Esophagus muscularis mucosa (tissue), 4 donors: ENCODE measurements around the gene CCDC82. TPM values are rescaled to one million over a fixed set of nuclear protein-coding genes. Genes with fewer than 3 reads are reported as not detected.
"Not testable (repeated sequence)": the region's sequence is repeated elsewhere in the genome, so short reads cannot be mapped to it uniquely, and the experiment has no call there.

Experiments used
- DNase-seq: peaks from one replicate; pipeline ENCODE4 v3.0.0-alpha.2; 2017; ENCODE audit errors: extremely low spot score
- H3K27ac ChIP-seq, 4 donors: fragments of 200-600 bp; sonication (generic); replicated peaks in 1 of 4; 1 replicate in 3 of 4; 2 replicates in 1 of 4; pipeline ENCODE4 v1.5.1; 2016 to 2019; ENCODE audit warnings: mild to moderate bottlenecking in 1 of 4
- H3K27me3 ChIP-seq, 4 donors: fragments of 200-600 bp; sonication (generic); one replicate each; pipeline versions ENCODE4 v1.5.1 to v1.6.0; 2016 to 2019
- H3K36me3 ChIP-seq, 4 donors: fragments of 200-600 bp; sonication (generic); one replicate each; pipeline ENCODE4 v1.5.1; 2016 to 2019
- H3K4me1 ChIP-seq, 4 donors: fragments of 200-600 bp; sonication (generic); one replicate each; pipeline ENCODE4 v1.5.1; 2016 to 2019
- H3K4me3 ChIP-seq, 4 donors: fragments of 200-600 bp; sonication (generic); 1 replicate in 2 of 4; 2 replicates in 2 of 4; pipeline ENCODE4 v1.5.1; 2016 to 2019; ENCODE audit warnings: mild to moderate bottlenecking in 4 of 4, moderate library complexity in 1 of 4
- H3K9me3 ChIP-seq, 4 donors: fragments of 200-600 bp; sonication (generic); 1 replicate in 3 of 4; 2 replicates in 1 of 4; pipeline ENCODE4 v1.5.1; 2016 to 2019
- CTCF ChIP-seq, 3 experiments: fragments of 200-600 bp in 2 of 3; fragments of 450-650 bp in 1 of 3; sonication (generic) in 2 of 3; IDR thresholded peaks; one replicate each; pipeline ENCODE4 v1.5.1; 2017 to 2019; ENCODE audit warnings: antibody characterized with exemption in 3 of 3, mild to moderate bottlenecking in 2 of 3, moderate library complexity in 1 of 3
- EP300 ChIP-seq: sonication (generic); formaldehyde crosslinking; IDR thresholded peaks from one replicate; pipeline ENCODE4 v1.6.1; 2017; ENCODE audit warnings: antibody characterized with exemption
- POLR2A ChIP-seq: fragments of 450-650 bp; IDR thresholded peaks from one replicate; pipeline ENCODE4 v1.6.1; 2017; ENCODE audit warnings: antibody characterized with exemption, moderate library complexity, mild to moderate bottlenecking, low read depth
- POLR2AphosphoS5 ChIP-seq, 2 donors: sonication (generic); formaldehyde crosslinking; IDR thresholded peaks; one replicate each; pipeline ENCODE4 v1.6.1; 2017; ENCODE audit warnings: antibody characterized with exemption in 2 of 2
- WGBS: methylation state at CpG from one replicate; pipeline ENCODE4 v1.1.5; 2018; 5-methylcytosine and 5-hydroxymethylcytosine counted together
- intact Hi-C: fragments of 100-400 bp; cut with DNase I; formaldehyde crosslinking; loops from one replicate; pipeline ENCODE4 v1.15.1; 2023
- total RNA-seq, 4 donors: library from RNA; depleted of rRNA; stranded (reverse); fragments of >200 nt; gene quantifications; one replicate each; pipeline versions ENCODE4 v1.1.0 to v1.2.1, GENCODE V29; 2016

Gene CCDC82
- total RNA-seq, 4 donors from 2014 or later: 12.3 to 23.3 (median 14.7) TPM

DNA sequence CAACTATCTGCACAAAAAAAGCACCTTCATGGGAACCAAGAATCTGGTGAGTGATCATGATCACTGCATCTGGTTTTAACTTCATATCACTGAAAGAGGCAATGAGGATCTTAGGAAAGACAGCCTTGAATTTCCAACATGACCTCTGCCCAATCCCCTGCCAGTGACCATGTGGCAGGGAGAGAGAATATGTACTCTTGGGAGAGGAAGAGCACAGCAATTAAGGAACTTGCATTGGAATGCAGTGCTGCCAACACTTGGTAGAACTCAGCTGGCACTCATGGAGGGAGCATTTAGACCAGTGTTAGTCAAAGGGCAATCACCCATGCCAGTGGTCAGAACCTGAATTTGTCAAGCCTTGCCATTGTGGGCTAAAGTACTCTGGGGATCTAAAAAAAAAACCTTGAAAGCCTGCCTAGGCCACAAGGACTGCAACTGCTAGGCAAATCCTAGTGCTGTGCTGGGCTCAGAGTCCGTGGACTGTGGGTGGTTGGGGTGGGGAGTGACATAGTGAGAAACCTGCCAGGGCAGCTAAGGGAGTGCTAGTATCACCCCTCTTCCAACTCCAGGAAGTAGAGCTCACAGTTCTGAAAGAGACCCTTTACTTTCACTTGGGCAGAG lies 23.2 kb upstream of the CCDC82 start:
- H3K4me1 ChIP-seq: no peaks in the 10 kb centered on the region
- no peaks in the 10 kb centered on the region for H3K36me3 ChIP-seq
- intact Hi-C loops: no loop called here
- H3K4me3 ChIP-seq: no peak overlapping the region
- peaks cover 0 to 20% (median 0%) of the 10 kb centered on the region in 4 donors for H3K27me3 ChIP-seq
- H3K27ac ChIP-seq: no peak overlapping the region
- no peaks in the 10 kb centered on the region for H3K9me3 ChIP-seq
- 100% methylated on average over 1 of the region's 1 CpG for WGBS
- DNase-seq: no peak
- TF ChIP-seq POLR2A (no peak), CTCF (IDR thresholded peaks at IDR 0.05) (no peak), EP300 (no peak), POLR2AphosphoS5 (IDR thresholded peaks at IDR 0.05) (no peak)

- WGBS: 79% methylated on average over 16 of the region's 18 CpGs
- DNase-seq, intact Hi-C loops, H3K36me3 ChIP-seq, H3K9me3 ChIP-seq, H3K27ac ChIP-seq, H3K4me1 ChIP-seq: not testable (repeated sequence)
- Histone ChIP-seq H3K27me3 (peaks cover 0 to 20% (median 0%) of the 10 kb centered on the region in 4 donors), H3K4me3 (peak overlapping the region in 3 of 4 donors; percentile 8 to 46 (median 12))
These were observed 21.7 kb upstream of the CCDC82 start for GRCh38 chr11:96411412-96411811.

GRCh38 chr11:96400697-96401096 lies 11.0 kb upstream of the CCDC82 start:
- intact Hi-C loops: no loop called here
- Histone ChIP-seq H3K27ac (no peak overlapping the region), H3K27me3 (no peaks in the 10 kb centered on the region), H3K9me3 (no peaks in the 10 kb centered on the region), H3K36me3 (no peaks in the 10 kb centered on the region), H3K4me1 (no peaks in the 10 kb centered on the region), H3K4me3 (no peak overlapping the region)
- TF ChIP-seq EP300: no peak
- no peak for TF ChIP-seq POLR2AphosphoS5 (IDR thresholded peaks at IDR 0.05)
- TF ChIP-seq POLR2A: no peak
- TF ChIP-seq CTCF (IDR thresholded peaks at IDR 0.05): no peak
- WGBS: 77% methylated on average over 1 of the region's 1 CpG
- DNase-seq: no peak

GRCh38 chr11:96397863-96398262 lies 8.2 kb upstream of the CCDC82 start:
- Histone ChIP-seq H3K27me3 (no peaks in the 10 kb centered on the region), H3K4me1 (peaks cover 0 to 2% (median 0%) of the 10 kb centered on the region in 4 donors), H3K4me3 (no peak overlapping the region), H3K9me3 (no peaks in the 10 kb centered on the region), H3K27ac (no peak overlapping the region), H3K36me3 (no peaks in the 10 kb centered on the region)
- DNase-seq: no peak
- intact Hi-C loops: loop anchor here (10.0 kb wide), 1 partner anchor 473 kb away; the partner anchor contains the start of gene MTMR2
- no peak for TF ChIP-seq POLR2A
- WGBS: 92% methylated on average over 3 of the region's 3 CpGs

DNA sequence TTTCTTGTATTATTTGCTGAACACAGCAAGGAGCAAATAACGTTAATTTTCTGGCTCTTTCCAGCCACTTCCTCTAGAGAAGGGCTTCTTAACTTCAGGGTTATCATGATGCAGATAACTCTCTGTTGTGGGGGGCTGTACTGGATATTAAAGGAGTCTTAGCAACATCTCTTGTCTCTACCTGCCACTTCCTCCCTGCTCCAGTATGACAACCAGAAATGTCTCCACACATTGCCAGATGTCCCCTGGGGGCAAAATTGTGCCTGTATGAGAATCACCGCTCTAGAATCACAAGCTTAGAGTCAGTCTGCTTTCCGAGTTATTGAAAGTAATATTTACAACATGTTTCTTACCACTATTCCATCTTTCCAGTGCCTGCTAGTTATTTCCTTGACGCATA lies 6.9 kb upstream of the CCDC82 start:
- 82% methylated on average over 4 of the region's 4 CpGs for WGBS
- Histone ChIP-seq H3K27ac (no peak overlapping the region), H3K27me3 (no peaks in the 10 kb centered on the region), H3K36me3 (no peaks in the 10 kb centered on the region), H3K4me1 (peaks cover 0 to 2% (median 0%) of the 10 kb centered on the region in 4 donors), H3K9me3 (no peaks in the 10 kb centered on the region), H3K4me3 (no peak overlapping the region)
- no peak for DNase-seq
- intact Hi-C loops: loop anchor here (10.0 kb wide), 1 partner anchor 472 kb away; the partner anchor contains the start of gene MTMR2
- no peak for TF ChIP-seq POLR2A
- TF ChIP-seq EP300: no peak
- no peak for TF ChIP-seq POLR2AphosphoS5 (IDR thresholded peaks at IDR 0.05)
- no peak for TF ChIP-seq CTCF (IDR thresholded peaks at IDR 0.05)

DNA sequence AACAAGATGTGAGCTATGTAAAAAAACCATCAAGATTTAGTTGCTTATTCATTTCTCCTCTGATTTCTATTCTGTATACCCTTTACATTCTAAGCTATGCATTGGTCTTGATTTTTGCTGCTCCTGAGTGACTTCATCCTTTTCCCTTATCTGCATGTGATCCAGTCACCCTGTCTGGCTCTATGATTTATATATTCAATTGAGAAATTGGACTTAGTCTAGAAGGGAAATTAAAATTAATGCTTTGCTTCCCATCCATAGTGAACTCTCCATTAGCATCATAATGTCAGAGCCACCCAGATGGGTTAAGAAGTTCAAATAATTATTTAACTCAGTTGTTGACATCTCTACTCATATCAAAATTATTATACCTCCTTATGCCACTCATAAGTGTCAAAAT lies 5.1 kb upstream of the CCDC82 start:
- no peaks in the 10 kb centered on the region for H3K9me3 ChIP-seq
- no peak overlapping the region for H3K27ac ChIP-seq
- H3K4me3 ChIP-seq: no peak overlapping the region
- no peaks in the 10 kb centered on the region for H3K36me3 ChIP-seq
- intact Hi-C loops: loop anchor here (10.0 kb wide), 1 partner anchor 470 kb away; the partner anchor contains the start of gene MTMR2
- TF ChIP-seq CTCF (IDR thresholded peaks at IDR 0.05) (no peak), EP300 (no peak), POLR2A (no peak), POLR2AphosphoS5 (IDR thresholded peaks at IDR 0.05) (no peak)
- peaks cover 5 to 12% (median 9%) of the 10 kb centered on the region in 4 donors for H3K4me1 ChIP-seq
- H3K27me3 ChIP-seq: no peaks in the 10 kb centered on the region
- no peak for DNase-seq
